ENCODE results near the gene ZNF438. TPM values are rescaled to one million over a fixed set of nuclear protein-coding genes. Genes with fewer than 3 reads are reported as not detected.

Gene ZNF438
- polyA plus RNA-seq, 12 donors: 12.7 to 19.7 (median 15.1) TPM; not detected in 1

DNA sequence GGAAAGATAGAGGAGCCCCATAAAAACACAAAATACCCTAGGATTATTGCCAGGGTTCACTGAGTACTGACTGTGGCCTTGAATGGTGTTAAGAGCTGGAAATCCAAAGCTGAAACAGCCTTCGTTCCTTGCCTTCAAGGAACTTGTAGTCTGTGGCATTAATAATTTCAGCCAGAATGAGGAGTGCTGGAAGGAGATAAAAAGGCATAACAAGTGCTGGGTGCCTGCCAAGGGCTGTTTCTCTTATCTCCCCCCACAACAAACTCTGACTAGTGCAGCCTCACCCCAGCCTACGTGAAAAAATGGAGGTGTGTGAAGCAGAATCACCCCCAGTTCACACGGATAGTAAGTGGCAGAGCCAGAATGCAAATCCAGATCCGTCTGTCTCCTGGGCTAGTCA, 203.0 kb downstream of the ZNF438 start:
- no peak for DNase-seq

GRCh38 chr10:30828164-30828563, 203.5 kb downstream of the ZNF438 start:
- no peak for DNase-seq

GRCh38 chr10:30827531-30828120, 204.0 kb downstream of the ZNF438 start:
- no peak for DNase-seq

- DNase-seq: no peak
These were observed 205.0 kb downstream of the ZNF438 start for GRCh38 chr10:30826679-30827078.

DNA sequence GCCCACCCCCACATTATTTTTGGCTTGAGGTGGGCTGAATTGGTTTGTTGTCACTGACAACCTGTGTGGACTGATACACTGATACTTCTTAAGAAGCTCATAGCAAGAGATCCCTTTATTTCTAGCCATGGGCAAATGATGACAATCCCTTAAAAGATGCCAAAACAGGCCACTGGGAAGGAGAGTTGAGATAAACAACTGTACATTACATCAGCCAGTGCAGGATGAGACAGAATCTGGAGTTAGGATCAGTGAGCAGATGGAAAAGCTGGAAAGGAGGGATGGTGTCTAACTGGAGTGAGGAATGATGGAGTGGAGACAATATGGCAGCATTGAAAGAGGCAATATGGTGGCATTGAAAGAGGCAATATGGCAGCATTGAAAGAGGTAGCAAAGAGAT, 206.2 kb downstream of the ZNF438 start:
- DNase-seq: no peak

- DNase-seq: no peak
These were observed 206.6 kb downstream of the ZNF438 start for GRCh38 chr10:30825022-30825421.

DNA sequence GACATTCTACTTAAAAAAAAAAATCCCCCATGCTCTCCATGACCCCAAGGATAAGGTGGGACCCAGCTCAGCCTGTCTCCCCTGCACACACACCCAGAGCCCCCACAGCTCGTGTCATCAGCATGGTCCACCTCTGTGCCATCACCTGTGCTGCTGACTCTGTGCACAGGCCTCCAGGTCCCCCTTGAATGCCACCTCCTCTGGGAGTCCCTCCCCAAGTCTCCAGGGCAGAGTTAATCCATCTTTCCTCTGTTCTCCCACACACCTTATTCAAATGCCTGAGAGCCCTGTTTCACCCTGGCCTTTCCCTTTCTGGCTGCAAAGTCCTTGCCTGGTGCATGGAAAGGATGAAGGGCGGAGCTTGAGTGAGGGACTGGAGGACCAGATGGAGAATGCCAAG, 208.0 kb downstream of the ZNF438 start:
- no peak for DNase-seq

DNA sequence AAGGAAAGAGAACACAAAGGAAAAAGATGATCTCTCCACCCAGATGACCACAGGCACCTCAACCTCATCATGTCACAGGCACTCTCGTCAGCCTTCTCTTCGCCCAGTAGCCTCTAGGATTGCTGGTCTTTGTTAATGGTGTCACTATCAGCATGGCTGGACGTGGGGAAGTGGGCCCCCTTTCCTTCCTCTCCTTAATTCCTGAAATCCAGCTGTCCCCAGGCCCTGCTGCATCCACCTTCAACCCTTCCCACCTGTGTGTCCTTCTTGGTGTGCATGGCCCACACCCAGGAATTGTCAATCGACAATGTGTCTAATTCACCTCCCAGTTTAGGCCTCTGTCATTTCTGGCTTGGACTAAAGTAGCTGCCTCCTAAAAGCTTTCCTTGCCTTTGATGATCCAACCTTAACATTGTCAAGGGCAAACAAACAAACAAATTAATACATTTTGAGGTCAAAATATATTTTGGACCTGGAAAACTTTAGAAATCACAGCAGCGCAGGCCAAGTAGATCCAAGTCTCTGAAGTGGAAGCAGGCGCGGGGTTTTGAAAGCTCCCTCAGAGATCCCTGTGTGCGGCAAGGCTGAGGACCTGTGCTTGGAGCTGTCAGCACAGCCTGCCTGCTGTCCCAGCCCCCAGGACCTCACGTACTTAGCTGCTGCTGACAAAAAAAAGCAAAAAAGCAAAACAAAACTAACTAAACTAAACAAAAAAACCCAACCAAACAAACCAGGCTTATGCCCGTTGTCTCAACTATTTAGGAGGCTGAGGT, 208.8 kb downstream of the ZNF438 start:
- DNase-seq: no peak

- DNase-seq: no peak
These were observed 209.5 kb downstream of the ZNF438 start for GRCh38 chr10:30821994-30822692.

GRCh38 chr10:30821261-30821993, 210.2 kb downstream of the ZNF438 start:
- no peak for DNase-seq

- DNase-seq: no peak
These were observed 211.2 kb downstream of the ZNF438 start for GRCh38 chr10:30820261-30820991.

DNA sequence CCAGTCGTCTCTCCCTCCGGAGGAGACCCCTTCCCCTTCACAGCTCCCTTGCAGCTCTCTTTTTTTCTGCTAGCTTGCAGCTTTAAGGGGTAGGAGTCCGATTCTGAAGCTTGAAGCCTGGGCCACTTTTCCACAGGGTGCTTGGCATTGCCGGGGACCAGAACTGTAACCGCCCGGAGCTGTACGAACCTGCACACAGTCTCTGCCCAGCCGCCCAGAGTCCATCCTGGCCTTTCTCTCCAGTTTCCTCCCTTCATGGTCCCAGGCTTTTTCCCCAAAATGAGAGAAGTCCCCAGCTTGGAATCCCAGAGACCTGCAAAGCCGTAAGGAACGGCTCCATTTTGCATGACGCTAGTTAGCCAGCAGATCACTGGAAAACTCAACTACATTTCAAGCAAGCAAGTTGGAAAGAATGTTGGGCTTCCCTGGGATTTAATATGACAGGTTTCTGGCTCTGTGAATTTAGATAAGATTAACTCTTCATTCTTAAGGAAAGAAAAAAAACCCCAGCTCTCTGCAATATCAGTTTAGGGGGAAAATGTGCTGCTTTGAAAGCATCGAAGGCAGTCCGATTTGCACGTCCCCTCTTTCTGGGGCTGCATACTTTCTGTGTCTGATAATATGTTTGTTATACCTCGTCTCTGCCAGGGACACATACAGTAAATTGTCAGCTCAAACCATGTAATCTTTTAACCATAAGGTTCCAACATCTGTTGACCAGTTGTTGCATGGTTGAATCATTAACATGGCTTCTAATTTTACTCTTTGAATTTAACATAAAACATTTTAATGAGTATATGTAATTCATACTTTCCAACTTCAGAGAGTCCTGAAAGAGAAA, 212.1 kb downstream of the ZNF438 start:
- DNase-seq: no peak

GRCh38 chr10:30818854-30819253, 212.8 kb downstream of the ZNF438 start:
- DNase-seq: no peak

DNA sequence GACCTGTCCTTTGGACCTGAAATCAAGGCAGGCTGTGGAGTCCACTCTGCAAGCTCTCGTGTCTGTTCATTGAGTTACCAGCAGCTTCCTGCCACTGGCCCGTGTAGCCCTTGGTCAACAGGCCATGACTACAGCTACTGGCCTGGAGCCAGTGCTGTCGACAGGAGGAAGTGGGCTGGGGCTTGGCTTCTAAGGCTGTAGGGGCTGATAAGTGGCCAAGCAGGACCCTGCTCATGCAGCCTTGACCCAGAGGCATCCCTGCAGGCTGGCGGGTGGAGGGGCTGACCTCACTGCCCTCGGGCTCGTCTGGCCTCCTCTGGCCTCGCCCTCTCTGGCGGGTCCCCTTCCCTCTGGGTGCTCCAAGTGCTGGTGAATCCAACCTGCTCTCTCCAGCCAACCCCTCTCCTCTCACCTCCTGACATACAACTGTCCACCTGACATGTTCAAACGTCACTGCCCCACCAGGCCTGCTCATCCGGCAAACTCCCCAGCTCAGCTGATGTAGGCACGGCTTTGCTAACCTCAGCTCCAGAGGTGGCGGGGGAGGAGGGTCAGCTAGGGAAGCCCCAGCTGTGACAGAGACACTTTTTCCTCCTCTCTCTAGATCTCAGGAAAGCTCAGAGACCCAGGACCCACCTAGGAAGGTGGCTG, 213.5 kb downstream of the ZNF438 start:
- DNase-seq: no peak

DNA sequence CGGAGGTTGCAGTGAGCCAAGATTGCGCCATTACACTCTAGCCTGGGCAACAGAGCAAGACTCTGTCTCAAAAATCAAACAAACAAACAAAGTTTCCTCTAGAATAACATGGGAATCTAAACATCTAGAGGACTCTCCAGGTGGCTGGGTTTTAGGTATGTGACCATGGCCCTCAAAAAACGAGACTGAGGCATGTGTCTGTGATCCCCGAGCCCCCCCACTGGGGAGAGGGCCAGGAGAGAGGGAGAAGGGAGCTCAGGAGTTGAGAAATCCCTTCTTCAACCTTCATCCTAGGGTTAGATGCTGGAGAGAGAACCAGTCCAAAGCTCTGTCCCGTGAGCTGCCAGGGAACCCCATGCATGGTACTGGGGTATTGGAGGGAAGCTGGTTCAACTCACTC, 214.1 kb downstream of the ZNF438 start:
- DNase-seq: no peak

DNA sequence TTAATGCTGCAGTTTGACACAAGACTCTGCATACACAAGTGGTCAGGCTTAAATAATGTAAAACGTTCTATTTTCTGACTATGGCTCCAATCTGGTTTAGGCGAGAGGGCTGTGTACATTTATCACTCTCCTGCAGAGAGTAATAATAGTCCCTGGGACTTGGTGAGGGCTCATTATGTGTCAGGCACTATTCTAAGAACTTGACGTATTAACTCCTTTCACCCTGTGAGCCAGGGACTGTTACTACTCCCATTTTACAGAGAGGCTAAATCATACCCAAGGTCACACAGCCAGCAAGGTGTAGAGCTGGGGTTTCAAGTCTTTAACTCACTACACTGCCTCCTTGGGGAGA, 214.9 kb downstream of the ZNF438 start:
- no peak for DNase-seq

- DNase-seq: no peak
These were observed 215.4 kb downstream of the ZNF438 start for GRCh38 chr10:30816159-30816819.

GRCh38 chr10:30813872-30814481, 217.7 kb downstream of the ZNF438 start:
- DNase-seq: no peak
